Middle frontal gyrus (tissue), 1 donor: ENCODE measurements around the gene GDF11.
A peak's percentile ranks its signal among the peaks of the same experiment; 100 is the strongest.

ENCODE experiments used
- DNase-seq: peaks from one replicate; pipeline ENCODE4 v3.0.0-alpha.2; 2015; ENCODE audit warnings: low spot score; ENCODE audit errors: extremely low spot score

Gene GDF11

DNA sequence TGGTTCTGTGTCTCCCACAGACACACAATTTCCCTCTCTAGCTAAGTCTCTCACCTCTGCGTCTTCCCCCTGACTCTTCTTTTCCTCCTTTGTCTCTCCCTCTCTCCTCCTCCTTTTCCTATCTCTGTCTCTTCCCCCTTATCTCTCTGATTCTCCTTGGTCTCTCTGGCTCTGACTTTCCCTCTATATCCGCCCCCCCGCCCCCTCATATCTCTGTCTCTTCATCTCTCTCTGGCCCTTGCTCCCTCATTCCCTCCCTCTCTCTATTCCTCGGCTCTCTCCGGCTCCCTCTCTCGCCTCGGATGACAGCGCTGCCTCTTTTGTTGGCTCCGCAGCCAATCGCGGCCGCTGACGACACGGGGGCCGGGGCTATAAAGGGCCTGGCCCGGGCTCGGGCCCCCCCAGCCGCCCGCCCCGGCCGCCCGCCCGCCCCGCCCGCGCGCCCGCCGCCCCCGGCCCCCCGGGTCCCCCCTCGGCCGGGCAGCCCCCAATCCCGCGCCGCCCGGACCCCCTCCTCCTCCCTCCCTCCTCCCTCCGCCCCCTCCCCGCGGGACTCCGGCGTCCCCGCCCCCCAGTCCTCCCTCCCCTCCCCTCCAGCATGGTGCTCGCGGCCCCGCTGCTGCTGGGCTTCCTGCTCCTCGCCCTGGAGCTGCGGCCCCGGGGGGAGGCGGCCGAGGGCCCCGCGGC lies at the start of gene GDF11:
Gene GDF11 (plus strand): TSS at position 404 of the 687 bp plus-strand sequence. CDS start 195 bp downstream, at position 599.
- peak; percentile 64 for DNase-seq

DNA sequence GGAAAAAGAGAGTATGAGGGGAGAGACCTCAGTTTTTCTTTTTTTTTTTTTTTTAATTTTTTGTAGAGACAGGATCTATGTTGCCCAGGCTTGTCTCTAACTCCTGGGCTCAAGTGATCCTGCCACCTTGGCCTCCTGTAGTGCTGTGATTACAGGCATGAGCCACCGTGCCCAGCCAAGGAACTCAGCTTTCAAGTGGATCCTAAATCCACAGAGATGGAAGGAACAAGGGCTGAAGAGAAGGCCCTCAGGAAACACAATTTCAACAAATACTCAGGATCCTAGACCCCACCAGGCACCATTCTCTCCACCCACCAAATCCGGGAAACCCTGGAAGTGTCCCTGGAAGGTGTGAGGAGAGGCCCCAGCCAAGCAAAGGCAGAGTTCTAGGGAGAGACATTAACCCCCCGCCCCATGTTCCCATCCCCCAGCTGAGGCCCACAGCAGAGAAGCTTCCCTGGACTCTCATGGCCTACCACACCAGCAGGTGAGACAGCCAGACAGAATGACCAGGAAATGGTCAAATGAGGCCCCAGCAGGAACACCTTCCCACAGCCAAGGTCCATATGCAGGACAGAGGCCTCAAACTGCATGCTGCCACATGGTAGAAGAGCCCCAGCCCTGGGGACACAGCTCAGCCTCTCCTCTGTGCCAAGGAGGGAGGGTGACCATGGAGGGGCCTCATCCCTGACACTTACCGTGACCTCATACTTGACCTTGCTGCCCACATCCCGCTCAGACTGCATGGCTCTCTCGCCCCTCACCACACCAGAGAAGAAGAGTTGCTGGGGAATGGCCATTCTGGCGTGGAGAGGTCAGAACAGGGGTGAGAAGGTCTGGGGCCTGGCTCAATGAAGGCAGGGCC lies 49.4 kb upstream of the GDF11 start:
- DNase-seq, result no peak

DNA sequence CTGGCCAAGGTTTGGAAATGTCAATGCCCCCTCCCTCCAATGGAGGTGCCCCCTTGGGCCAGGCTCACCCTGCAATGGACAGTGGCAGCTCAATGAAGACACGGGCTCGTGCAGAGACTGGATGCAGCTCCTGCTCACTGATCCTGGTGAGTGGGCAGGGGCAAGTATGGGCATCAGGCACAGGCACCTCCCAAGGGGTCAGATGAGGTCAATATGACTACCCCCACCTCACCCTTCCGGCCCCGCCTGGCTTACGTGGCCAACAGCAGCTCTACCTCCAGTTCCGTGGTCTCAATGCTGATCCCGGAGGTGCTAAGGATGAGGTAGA lies 48.8 kb upstream of the GDF11 start:
- DNase-seq, result no peak

DNA sequence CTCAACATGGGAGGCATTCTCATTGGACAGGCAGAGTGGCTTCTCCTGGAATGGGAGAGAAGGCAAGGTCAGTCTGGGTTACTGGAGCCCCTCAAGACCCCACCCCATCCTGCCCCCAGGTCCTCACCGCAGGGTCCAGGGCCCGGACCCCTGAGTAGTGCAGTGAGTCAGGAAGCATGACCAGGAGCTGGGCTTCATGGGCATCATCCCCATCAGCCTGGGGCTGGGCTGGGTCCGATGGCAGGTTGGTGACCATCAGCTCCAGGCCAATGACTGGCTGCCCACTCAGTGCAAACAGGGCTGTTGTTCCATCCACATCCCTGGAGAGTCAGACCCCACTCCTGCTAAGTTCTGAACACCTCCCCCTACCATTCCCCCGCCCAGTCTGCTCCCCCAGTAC lies 48.3 kb upstream of the GDF11 start:
- DNase-seq, result no peak

DNA sequence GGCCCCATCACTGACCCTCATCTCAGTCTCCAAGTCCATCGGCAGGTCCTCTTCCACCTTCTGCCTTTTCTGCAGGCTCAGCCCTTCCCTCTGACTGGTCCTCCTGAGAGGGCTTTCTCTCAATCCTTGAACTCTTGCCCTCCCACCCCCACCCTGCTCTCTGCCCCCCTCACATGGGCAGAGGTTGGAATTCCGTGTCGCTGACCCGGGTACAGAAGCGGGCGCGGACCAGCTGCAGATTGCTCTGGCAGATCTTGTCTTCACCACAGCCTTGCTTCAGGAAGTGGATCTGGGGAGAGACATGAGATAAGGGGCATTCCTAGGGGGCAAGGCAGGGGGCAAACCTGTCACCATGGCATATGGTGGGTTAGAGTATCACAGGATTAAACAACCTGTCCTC lies 47.6 kb upstream of the GDF11 start:
- DNase-seq, result no peak

DNA sequence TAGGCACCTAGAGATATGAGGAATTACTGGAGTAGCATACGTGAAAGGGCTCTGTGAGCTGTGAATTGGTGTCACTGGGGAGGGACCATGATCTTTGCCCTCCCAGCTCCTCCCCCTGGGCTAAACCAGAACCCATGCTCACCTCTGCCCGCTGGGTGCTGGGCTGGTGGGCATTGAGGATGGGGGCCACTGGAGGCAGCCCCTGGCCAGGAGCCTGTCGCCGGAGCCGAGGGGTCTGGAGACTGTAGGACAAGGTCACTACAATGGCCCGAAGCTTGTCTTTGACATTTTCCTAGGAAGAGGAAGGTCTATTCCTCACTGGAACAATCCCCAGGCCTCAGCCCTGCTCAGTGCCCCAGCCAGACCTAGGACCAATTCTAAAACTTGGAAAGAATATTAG lies 46.8 kb upstream of the GDF11 start:
- DNase-seq, result no peak

DNA sequence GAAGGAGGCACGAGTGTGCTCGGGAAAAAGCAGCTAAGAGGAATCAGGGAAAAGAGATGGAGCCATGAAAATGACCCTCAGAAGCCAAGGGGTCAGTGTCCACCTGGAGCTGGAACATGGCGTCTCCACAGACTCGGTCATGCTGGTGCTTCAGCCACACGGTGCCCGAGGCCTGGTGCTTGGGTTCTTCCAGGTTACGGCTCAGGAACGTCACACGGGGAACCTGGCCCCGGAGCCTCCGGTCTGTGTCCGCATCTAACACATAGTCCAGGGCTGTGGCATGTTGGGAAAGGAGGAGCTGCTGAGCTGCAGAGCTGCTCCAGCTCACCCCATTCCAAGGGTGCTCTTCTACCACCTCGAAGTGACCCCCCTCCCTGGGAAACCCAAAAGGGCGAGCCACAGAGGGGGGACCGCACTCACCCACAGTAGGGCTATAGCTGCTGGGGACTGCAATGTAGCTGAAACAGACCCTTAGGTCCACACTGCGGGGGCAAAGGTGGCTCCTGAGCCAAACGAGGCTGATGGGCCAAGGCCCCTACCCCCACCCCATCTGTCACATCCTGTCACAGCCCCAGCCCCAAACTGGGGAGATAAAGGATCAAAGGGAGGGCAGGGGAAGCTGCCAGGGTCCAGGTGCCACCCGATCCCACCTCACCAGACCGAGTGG lies 46.0 kb upstream of the GDF11 start:
- no peak for DNase-seq

DNA sequence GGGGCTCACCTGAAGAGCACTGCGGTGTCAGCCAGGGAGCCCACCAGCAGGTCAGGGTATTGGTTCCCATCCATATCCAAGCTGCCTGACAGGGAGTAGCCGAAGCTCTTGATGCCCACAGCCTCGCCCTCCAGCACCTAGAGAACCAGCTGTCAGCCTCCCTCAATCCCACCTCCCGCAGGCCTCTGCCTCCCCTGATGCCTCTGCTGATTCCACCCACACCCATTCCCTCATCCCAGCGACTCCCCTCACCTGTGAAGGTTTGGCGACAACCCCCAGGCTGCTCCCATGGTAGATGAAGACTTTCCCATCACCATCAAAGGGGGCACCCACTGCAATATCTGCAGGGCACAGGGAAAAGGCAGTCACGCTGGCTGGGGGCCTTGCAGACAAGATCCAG lies 45.2 kb upstream of the GDF11 start:
- no peak for DNase-seq

DNA sequence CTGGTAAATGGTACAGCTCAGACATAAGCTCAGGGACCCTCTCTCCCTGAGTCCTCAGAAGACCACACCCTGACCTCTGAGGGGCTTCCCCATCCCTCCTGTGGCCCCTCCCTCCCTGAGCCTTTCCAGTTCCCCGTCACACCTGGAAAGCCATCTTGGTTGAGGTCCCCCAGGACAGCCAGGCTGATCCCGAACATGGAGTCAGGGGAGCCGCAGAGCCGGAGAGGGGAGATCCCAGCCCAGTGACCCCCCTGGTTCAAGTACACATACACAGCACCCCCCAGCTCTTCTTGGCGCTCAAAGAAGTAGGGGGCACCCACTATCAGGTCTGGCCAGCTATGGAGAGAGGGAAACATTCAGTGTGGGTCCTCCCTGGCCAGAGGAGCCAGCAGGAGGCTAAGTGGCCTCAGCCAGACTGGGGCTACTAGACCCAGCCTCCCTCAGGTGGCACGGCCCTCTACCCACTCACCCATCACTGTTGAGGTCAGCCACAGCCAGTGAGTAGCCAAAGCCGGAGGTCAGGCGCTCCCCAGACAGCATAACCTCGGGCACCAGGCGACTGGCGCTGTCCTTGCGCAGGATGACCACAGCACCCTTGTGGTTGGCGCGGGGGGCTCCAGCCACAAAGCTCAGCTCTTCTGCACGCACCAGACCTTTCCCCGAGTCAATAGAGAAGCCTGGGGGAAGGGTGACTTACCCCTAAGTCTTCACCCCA lies 44.5 kb upstream of the GDF11 start:
- DNase-seq, result no peak

DNA sequence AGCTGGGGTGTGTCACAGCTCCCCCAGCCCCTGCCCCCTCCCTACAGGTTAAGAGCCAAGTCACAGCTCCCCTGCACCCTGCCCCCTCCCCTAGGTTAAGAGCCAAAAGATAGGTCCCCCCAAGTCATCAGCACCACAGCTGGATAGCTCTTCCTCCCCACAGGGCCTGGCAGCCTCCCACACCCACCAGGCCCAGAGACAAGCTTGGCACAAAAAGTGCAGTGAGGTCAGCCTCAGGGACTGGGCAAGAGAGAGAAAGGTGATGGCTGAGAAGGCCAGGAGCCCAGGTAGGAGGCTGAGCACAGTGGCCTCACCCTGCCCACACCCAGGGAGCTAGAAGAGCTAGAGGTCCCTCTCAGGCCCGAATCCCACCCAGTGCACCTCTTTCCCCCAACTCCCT lies 44.0 kb upstream of the GDF11 start:
- no peak for DNase-seq

DNA sequence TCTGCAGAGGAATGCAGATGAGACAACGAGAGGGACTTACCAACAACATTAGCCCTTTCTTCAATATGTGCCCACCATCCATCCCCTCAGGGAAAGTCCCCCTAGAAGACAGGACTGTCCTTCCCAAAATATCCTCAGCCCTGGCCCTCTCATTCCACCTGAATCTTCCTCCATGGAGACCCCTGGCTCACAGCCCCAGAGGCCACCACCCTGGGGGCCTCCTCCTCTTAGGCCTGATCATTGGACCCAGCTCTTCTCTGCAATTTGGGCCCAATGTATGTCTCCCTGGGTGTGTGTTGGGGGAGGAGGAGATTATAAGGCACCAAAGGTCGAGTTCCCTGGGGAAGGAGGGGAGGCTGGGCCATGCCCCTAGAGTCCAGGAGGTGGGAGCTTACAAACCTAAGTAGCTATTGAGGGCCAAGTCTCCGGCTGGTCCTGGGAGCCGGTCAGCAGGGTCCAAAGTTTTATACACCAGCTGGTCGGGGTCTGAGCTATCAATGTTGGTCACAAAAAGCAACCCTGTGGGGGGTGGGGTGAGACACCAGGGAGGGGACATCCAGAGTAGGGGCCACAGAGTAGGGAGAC lies 43.4 kb upstream of the GDF11 start:
- no peak for DNase-seq

DNA sequence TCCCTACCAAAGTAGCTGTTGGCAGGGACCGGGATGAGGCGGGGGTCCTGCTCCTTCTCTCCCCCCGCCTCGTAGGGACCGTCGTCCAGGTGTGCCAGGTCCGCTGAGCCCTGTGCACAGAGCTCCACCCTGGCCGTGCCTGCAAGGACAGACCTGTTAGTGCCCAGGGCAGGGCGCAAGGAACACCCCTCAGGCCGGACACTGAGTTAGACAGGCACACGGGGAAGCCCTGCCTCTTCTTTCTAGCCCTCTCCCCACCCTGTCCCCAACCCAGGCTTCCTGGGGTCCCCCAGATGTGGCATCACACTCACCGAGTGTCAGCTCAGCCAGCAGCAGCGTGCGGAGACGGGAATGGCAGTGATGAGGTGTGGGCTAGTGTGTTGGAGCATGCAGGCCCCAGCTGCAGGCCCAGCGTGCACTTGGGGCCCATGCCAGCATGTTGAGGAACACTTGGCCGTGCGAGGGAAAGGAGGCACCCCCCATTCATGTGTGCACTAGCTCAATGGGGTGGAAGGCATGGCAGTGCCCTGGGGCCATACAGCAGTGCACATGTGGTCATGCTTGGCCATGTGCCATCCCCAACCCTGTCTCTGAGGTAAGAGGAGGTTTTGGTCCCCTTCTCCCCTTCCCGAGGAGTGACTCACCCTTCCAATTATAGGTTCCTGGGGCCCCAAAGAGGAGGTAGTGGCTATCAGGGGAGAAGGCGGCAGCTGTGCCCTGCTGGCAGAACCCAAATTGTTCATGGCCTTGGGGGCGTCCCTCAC lies 42.5 kb upstream of the GDF11 start:
- DNase-seq, result no peak

DNA sequence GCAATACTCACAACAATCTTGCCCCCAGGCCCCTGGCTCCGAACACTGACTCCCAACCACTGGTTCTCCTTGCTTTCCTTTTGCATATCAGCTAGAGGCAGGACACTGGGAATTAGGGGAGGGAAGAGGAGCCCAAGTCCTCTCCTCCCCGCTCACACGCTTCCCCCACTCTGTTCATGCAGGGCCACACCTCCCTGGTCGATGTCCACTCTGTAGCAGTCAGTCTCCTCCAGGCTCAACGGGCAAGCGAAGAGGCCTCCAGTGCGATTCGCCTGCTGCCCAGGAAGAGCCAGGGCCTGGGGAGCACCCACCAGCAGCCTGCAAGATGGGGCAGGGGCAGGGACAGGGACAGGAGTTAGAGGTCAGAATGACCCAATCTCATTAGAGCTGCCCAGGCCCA lies 40.1 kb upstream of the GDF11 start:
- DNase-seq, result no peak

DNA sequence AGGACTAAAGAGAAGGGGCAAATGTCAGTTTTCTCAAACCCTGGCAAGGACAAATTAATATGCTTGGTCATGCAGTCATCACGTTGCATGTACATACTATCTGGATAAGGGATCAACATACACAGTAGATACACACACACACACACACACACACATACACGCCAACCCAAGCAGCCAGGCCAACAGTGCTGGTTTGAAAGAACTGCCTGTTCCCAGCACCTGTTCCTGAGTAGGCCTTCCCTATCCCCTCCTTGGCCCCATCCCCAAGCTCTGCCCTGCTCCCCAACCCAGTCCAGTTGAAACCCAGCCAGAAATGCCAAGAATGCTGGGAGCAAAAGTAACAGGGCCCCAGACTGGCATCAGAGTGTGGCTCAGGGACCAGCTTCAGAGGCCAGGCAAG lies 39.6 kb upstream of the GDF11 start:
- DNase-seq, result no peak

DNA sequence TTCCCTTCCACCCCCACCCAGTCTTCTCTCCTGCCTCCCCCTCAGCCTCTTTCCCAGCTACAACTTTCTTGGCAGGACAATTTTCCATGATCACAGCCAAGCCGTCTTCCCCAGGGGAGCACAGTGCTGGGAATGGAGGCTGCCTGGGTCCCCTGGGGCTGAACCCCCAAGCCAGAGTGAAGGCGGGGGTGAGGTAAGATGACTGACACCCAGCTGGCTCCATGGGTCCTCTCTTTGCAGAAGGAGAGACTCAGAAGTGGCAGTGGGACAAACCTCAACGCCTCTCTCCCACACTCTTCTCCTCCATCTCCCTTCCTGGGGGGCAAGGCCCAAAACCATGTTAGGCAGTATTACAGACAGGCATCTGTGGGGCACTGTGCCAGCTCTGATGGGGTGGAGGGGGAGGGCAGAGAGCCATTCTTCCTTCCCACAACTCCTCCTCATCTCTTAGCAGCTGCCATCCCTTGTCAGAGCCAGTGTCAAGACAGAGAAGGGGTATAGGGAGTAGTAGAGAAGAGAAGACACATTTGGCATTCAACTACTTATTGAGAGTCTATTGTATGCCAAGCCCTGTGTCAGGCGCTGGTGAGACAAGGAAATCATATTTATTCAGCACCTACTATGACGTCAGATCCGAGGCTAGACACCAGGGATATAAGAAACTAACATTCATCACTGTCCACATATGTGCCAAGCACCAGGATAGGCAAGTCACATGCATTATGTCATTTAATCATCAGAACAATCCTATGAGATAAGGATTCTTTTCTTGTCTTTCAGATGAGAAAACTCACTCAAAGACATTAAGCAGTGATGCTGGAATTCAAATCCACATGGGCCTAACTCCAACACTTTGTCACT lies 38.8 kb upstream of the GDF11 start:
- DNase-seq, result no peak

DNA sequence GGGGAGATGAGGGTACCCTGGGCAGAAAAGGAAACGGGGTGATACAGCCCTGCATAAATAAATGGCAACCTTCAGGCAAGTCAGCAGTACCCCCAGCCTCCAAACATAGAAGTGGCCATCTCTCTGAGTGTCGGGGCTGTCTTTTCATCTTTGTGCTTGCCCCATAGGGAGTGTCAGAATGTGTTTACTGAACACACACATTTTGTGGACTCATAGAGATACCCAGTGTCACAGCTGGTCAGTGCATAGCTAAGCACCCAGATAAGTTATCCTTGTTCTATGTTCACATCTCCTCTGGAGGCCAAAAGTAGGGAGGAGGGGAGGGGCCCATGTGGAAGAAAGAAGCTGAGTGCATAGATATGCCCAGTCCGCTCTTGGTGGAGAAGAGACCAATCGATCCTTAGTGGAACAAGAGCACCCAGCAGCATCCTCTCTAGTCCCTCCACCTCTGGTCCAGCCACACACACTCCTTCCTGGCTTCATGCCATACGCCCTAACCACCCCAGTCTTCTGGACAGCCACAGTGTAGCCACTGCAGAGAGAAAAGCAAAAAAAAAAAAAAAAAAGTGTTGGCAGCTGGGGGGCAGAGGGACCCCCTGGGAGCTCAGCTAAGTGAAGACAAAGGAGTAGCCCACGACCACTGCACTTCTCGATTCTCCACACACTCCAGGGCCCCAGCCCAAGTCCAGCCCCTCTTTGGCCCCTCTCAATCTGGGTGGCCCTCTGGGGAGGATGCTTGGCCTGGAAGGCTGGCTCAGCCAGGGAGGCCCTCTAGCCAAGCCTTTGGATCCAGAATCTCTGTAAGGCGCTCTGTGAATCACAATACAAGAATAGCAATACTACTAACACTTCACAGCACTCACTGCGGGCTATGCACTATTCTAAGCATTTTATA lies 37.9 kb upstream of the GDF11 start:
- DNase-seq, result no peak

DNA sequence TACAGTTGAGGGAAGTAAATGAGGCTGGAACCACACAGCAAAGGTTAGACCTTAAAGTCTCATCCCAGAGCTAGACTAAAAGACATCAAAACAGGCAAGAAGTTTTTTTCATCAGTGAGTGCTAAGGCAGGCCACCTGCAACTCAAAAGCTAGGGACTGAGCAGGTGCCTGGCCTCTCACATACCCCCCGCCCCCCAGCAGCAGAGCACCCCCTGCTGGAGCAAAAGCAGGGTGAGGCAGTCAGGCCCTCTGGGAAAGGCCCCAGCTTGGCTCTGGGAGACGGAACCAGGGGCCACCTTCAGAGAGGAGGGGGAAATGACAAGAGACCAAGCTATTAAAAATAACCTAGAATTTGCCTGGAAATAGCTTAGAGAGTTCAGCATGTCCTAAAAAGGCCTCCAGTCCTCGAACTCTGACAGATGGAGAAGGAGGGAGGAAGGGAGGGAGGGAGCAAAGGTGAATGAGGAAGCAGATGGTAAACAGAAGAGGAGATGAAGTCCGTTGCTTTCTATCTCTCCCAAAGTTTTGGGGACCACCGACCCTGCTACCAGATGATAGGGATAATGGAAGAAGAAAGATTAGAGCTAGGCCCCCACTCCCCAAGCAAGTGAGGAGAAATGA lies 37.0 kb upstream of the GDF11 start:
- DNase-seq, result no peak

DNA sequence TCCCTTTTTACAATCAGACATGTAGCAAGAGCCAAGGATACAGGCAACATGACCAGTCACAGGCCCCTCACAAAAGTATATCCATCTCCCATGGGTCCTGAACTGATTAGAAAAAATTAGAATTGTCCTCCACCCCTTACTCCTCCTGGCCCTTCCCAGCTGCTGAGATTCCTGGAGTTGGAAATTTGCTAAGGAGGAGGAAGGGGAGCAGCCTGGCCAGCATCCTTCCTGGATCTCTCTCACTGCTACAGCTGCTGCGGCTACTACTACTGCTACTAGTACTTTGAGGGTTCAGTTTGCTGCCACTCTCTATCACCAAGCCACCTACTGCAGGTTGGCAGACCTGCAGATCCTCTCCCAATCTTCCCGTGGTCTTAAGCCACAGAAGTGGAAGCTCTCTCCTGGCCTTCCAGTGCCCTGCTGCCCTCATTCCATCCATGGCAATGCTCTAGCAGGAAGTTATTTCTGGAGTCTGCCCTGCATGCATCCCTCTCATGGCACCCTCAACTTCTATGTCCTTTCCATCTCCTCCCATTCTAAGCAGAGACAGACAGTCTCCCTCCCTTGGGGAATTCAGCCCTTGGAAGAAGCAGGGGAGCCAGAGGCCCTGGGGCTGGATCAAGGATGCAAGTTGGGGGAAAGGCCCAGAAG lies 36.2 kb upstream of the GDF11 start:
- no peak for DNase-seq
